HG02840 (cell line): ENCODE results near the gene LEFTY2.
"Not testable (repeated sequence)": the region's sequence is repeated elsewhere in the genome, so short reads cannot be mapped to it uniquely, and the experiment has no call there.

ENCODE experiments used
- ATAC-seq: cut with Tn5 transposase; IDR thresholded peaks from one replicate; pipeline ENCODE4 v1.9.1; 2021; ENCODE audit warnings: mild to moderate bottlenecking, moderate library complexity, moderate number of reproducible peaks; ENCODE audit not compliant: unreplicated experiment, low FRiP score

LEFTY2 gene

GRCh38 chr1:225954753-225955152, 13.7 kb upstream of the LEFTY2 start:
- ATAC-seq, result no peak

GRCh38 chr1:225953315-225953714, 12.3 kb upstream of the LEFTY2 start:
- no peak for ATAC-seq

DNA sequence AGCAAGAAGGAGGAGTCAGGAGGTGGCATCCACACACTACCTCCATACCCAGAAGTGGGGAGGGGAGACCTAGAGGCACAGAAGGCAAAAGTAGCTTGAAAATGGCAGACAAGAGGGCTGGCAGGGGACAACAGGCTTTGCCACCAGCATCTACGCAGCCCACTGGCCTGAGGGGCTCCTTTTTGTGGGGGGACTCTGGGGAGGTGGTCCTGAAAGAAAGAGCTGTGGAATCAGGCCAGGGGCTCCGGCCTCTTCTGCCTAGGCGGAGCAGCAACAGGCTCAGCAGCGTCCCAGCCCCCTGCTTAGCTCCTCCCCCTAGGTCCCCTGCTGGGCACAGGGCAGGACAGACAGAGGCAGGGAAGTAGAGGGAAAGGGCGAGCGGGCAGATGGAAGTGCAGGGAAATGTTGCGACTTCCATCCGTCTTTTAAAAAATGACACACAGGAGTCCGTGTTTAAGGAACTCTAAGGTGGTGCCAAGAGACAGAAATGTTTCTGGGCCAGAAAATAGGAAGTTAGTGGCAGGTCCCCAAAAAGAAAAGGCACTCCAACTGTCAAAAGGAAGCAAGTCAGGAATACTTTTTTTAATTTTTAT, 10.0 kb upstream of the LEFTY2 start:
- ATAC-seq, result no peak

GRCh38 chr1:225949041-225949440, 8.0 kb upstream of the LEFTY2 start:
- ATAC-seq, result no peak

DNA sequence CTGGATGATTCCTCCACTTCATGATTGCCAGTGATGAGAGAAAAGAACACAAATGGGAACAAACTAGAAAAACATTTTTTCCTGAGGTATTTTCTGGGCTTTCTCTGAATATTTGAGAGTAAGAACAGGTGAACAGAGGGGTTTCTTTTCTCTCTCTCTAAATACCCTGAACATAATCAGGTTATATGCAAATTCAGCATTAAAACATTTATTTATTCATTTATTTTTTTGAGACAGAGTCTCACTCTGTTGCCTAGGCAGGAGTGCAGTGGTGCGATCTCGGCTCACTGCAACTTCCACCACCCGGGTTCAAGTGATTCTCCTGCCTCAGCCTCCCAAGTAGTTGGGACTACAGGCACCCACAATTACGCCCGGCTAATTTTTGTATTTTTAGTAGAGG, 5.8 kb upstream of the LEFTY2 start:
- no peak for ATAC-seq

DNA sequence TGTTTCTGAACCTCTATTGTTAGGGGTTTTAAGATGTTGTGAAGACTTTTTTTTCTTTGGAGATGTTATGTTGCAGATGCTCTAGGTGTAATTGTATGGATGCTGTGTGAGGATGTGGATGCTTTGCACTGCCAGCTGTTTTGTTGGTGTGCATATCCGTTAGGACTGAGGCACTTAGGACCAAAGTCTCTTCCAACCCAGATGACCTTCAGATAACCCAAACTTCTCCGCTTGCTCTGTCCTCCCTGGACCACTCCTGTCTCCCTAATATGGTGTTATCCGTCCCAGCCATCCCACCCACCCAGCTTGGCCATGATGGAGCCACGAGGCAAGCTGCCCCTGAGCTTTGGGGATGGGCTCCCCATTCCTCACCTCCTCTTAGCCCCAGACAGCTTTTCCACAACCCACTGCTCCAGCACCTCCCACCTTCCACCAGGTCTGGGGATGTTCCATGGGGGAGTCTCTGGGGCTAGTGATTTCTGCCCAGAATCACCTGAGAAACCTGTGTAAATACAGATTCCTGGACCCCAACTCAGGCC, 5.1 kb upstream of the LEFTY2 start:
- no peak for ATAC-seq

GRCh38 chr1:225945564-225945963, 4.5 kb upstream of the LEFTY2 start:
- ATAC-seq, result no peak

- no peak for ATAC-seq
Measured at GRCh38 chr1:225944951-225945350, 3.9 kb upstream of the LEFTY2 start.

- no peak for ATAC-seq
Measured at GRCh38 chr1:225944387-225944786, 3.4 kb upstream of the LEFTY2 start.

GRCh38 chr1:225943582-225943981, 2.6 kb upstream of the LEFTY2 start:
- no peak for ATAC-seq

DNA sequence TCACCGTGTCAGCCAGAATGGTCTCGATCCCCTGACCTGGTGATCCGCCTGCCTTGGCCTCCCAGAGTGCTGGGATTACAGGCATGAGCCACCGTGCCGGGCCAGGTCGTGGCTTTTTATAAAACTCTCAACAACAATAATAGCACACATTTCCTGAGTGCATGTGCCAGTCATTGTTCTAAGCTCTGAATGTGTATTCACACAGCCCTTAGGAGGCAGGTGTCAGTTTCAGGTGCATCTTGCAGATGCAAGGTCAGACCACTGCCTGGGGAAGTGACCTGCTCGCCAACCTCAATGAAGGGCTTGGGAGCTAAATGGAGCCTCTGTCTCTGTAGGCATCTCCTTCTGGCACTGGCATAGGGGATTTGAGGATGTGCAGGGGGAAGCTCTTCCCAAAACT, 1.6 kb upstream of the LEFTY2 start:
- peak; percentile 57 for ATAC-seq

GRCh38 chr1:225941942-225942222, 862 bp upstream of the LEFTY2 start:
- ATAC-seq, result no peak

DNA sequence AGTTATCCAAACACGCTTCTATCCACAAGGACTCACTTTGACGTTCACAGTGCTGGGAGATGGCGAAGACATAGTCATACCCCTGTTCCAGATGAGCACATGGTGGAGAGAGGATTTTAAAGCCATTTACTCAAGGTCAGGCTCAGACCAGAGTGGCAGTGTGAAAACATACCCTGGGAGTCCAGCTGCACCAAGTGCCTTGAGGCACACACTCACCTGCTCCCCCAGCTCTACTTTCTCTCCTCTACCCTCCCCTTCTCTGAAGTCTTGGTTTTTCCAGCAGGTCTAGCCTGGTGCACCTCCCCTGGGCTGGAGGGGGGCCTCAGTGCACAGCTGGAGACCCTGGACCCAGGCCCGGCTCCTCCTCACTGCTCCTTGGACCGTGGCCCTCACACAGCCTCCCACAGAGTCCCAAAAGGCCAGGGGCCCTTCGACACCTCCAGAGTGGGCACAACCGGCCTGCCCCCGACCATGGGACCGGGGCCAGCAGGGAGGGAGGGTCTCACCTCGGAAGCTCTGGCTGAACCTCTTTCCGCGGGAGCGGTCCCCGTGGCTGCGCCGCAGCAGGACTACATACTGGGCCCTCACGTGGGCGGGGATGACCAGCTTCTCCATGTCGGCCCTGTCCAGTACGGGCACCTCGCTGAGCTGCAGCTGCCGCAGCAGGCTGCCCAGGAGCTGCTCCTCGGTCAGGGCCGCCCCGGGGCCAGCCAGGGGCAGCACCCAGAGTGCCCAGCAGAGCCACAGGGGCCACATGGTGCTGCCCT, 452 bp downstream of the LEFTY2 start:
- ATAC-seq, result no peak

DNA sequence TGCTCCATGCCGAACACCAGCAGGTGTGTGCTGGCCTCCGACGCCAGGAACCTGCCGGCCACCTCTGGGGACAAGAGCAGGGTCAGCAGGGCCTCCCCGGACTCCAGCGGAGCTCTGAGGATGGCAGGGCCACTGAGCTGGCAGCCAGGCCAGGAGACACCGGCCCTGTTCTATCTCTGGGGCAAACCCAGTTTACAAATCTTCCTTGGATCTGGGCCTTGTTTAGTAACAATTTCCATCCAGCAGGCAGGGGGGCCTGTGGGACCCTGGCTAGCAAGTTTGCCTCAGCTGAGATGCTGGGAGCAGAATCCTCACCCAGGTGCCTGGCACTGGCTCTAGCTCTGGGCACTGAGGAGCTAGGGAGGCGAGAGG, 1.1 kb downstream of the LEFTY2 start:
- ATAC-seq, result not testable (repeated sequence)

DNA sequence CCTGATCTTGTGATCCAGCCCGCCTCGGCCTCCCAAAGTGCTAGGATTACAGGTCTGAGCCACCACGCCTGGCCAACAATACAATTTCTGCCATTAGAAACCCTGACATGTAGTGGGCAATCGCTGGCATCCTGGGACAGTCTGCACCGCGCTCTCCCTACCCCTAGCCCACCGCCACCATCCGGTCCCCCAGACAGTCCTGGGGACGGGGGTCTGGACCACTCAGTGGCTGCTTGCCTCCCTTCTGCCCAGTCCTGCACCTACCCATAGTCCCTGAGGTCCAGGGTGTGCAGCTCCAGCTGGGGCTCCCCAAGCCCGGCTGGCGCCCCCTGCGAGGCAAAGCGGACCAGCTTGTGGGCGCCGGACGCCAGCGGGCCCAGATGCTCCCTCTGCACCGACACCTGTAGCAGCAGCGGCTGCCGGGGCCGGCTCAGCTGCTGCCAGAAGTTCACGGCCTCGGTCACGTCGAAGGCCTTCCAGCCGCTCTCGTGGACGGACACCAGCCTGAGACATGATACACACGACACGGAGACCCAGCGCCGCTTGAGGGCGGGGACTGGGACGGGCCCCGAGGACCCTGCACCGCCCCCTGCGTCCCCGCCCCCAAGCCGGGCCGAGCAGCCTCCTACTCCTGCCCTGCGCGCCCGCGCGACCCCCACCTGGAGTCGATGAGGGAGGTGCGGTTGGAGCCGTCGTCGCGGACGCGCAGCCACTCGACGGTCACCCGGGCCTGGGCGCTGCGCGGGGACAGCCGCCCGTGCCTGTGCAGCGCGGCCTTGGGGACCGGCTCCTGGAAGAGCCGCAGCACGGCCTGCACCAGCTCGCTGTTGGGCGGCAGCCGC, 1.7 kb downstream of the LEFTY2 start:
- ATAC-seq, result not testable (repeated sequence)

- no peak for ATAC-seq
Measured at GRCh38 chr1:225937048-225937968, 3.7 kb downstream of the LEFTY2 start.

DNA sequence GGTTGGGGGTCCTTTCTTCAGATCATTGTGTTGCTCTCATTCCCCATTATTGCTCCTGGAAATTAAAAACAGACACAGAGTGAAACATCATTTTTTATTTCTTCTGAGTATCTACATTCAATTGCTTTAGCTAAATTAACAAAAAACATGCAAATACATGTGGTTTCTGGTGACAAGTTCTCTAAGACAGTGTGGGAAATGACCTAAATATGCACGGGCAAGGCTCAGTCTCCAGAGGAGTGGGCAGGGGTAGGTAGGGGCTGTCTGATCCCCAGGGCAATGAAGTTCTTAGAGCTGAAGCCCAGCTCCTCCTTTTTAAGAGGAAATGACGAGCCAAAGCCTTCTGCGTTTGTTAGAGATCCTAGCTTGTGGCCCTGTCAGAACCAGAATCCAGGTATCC, 4.5 kb downstream of the LEFTY2 start:
- ATAC-seq, result no peak

- ATAC-seq, result not testable (repeated sequence)
Measured at GRCh38 chr1:225936086-225936485, 4.9 kb downstream of the LEFTY2 start.

DNA sequence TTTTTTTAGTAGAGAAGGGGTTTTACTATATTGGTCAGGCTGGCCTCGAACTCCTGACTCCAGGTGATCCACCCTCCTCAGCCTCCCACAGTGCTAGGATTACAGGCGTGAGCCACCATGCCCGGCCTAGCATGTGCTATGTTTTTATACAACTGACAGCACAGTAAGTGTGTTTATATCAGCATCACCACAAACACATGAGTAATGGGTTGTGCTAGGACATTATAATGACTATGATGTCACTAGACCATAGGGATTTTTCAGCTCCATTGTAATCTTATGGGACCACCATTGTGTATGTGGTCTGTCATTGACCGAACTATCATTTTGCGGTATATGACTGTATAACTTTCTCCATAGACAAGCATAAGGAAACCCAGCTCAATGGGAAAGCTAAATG, 6.3 kb downstream of the LEFTY2 start:
- no peak for ATAC-seq

DNA sequence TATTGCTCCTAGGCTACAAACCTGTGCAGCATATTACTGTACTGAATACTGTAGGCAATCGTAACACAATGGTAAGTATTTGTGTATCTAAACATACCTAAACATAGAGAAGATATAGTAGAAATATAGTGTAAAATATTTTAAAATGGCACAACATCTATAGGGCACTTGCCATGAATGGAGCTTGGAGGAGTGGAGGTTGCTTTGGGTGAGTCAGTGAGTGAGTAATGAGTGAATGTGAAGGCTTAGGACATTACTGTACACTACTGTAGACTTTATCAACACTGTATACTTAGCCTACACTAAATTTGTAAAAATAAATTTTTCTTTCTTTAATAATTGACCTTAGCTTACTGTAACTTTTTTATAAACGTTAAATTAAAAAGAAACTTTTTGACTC, 7.9 kb downstream of the LEFTY2 start:
- no peak for ATAC-seq
